ENCODE data around the gene TTC28. TPM values are rescaled to one million over a fixed set of nuclear protein-coding genes. Genes with fewer than 3 reads are reported as not detected.

The TTC28 gene
- total RNA-seq, 2 experiments from 2014 or later, result 0.71 to 0.97 TPM

Small RNA genes lying within 50 kb of the gene (microRNA-seq; reads per million reads assigned to microRNA genes)
- gene MIR5739, result not detected

Other genes starting within 250 kb of the TTC28 start
- gene CHEK2, start 62.0 kb upstream of the TTC28 start, total RNA-seq, result 10 to 100 TPM; 33.6 to 36.7 TPM
- 10 to 100 TPM; 15.1 to 18.1 TPM for gene HSCB, start 62.2 kb upstream of the TTC28 start, total RNA-seq
- gene CCDC117, start 92.9 kb upstream of the TTC28 start, total RNA-seq, result 10 to 100 TPM; 27.8 to 28.0 TPM
- gene XBP1, start 120.7 kb upstream of the TTC28 start, total RNA-seq, result 100 to 1,000 TPM; 178 to 179 TPM
- 1 to 10 TPM; 1.0 to 1.1 TPM for gene ZNRF3, start 203.7 kb upstream of the TTC28 start, total RNA-seq

Measured in activated naive CD8-positive, alpha-beta T cell treated with anti-CD3 and anti-CD28 coated beads, Interleukin-2, amount 10 ng/mL, durations not matched to agents 7 days and 5 days (primary cell).